ENCODE results near the gene NPBWR2. TPM values are rescaled to one million over a fixed set of nuclear protein-coding genes. Genes with fewer than 3 reads are reported as not detected.

NPBWR2 gene
- total RNA-seq, 1 donor = not detected

DNA sequence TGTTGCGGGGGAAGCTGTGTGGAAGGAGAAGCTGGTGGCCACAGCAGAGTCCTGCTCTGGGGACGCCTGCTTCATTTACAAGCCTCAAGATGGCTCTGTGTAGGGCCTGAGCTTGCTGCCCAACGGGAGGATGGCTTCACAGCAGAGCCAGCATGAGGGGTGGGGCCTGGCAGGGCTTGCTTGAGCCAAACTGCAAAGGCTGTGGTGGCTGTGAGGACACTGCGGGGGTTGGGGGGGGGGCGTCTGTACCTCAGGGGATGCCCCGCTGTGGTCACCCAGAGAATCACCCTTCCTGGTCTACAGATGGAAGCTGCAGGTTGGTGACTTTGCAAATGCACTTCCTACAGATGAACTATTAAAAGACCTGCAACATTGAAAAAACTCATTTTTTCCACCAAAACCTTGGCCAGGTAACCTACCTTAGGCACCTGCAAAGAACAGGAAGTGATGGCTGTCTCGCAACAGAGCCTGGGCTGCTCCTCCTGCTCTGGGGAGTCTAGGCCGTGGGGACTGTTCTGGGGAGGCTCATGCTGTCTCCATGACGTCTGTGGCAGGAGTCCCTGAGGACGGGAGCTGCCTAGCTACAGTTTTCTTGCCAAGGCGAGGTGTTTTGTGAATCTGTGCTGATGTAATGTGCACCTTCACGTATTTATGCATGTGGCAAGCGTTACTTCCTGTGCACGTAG, 7.3 kb downstream of the NPBWR2 start:
- TF ChIP-seq, protein P1, sequence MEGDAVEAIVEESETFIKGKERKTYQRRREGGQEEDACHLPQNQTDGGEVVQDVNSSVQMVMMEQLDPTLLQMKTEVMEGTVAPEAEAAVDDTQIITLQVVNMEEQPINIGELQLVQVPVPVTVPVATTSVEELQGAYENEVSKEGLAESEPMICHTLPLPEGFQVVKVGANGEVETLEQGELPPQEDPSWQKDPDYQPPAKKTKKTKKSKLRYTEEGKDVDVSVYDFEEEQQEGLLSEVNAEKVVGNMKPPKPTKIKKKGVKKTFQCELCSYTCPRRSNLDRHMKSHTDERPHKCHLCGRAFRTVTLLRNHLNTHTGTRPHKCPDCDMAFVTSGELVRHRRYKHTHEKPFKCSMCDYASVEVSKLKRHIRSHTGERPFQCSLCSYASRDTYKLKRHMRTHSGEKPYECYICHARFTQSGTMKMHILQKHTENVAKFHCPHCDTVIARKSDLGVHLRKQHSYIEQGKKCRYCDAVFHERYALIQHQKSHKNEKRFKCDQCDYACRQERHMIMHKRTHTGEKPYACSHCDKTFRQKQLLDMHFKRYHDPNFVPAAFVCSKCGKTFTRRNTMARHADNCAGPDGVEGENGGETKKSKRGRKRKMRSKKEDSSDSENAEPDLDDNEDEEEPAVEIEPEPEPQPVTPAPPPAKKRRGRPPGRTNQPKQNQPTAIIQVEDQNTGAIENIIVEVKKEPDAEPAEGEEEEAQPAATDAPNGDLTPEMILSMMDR (IDR thresholded peaks at IDR 0.05; ENCODE audit: insufficient read depth, low read depth, low read length) = no peak
- no peak overlapping the region for H3K4me3 ChIP-seq (ENCODE audit: low read depth, low read length)
- no peak for DNase-seq (ENCODE audit: low read depth)

GRCh38 chr20:64099086-64099786, 8.1 kb downstream of the NPBWR2 start:
- TF ChIP-seq, protein P1 (IDR thresholded peaks at IDR 0.05; ENCODE audit: insufficient read depth, low read depth, low read length) = no peak

GRCh38 chr20:64098471-64099013, 8.8 kb downstream of the NPBWR2 start:
- no peak overlapping the region for H3K4me3 ChIP-seq (ENCODE audit: low read depth, low read length)
- no peak for DNase-seq (ENCODE audit: low read depth)
- TF ChIP-seq, protein P1 (IDR thresholded peaks at IDR 0.05; ENCODE audit: insufficient read depth, low read depth, low read length) = no peak

More at GRCh38 chr20:64099086-64099786, 8.1 kb downstream of the NPBWR2 start:
- H3K4me3 ChIP-seq (ENCODE audit: low read depth, low read length) = no peak overlapping the region
- DNase-seq (ENCODE audit: low read depth) = no peak

- H3K4me3 ChIP-seq (ENCODE audit: low read depth, low read length) = no peak overlapping the region
- DNase-seq (ENCODE audit: low read depth) = no peak
- TF ChIP-seq, protein P1 (IDR thresholded peaks at IDR 0.05; ENCODE audit: insufficient read depth, low read depth, low read length) = no peak
These were observed 10.8 kb downstream of the NPBWR2 start for GRCh38 chr20:64096535-64096934.

DNA sequence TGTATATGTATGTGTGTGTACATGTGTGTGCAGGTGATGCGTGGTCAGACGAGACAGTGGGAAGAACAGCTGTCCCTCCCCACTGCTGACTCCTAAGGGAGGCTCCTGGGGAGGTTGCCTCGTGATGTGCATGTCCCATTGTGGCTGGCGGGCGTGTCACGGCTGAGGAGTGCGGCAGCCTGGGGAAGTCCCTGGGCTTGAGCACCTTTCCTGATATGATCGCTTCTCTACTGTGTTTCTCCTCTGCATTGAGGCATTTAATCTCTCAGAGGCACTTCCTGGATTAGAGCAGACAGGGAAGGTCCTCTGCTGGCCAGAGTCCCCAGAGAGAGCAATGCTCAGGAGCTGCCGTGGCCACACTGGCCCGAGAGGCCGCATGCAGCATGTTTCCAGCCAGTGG, 11.4 kb downstream of the NPBWR2 start:
- TF ChIP-seq, protein P1 (IDR thresholded peaks at IDR 0.05; ENCODE audit: insufficient read depth, low read depth, low read length) = no peak
- H3K4me3 ChIP-seq (ENCODE audit: low read depth, low read length) = no peak overlapping the region
- DNase-seq (ENCODE audit: low read depth) = no peak

DNA sequence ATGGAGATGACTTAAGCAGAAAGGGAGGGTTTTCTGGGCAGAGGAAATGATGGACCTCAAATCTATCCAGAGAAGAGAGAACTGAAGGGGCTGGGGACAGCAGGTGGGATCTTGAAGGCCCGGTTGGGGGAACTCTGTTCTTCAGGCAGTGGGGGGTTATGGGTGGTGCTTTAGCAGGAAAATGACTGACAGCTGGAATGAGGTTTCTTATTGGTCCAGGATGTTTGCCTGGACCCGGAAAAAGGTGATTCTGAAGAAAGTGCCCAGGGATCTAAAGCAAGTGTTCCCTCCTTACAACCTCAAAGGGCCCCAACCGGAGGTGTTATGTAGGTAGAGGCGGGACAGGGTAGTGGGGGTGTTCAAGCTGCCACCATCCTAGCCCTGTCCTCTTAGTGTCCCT, 11.9 kb downstream of the NPBWR2 start:
- DNase-seq (ENCODE audit: low read depth) = no peak
- H3K4me3 ChIP-seq (ENCODE audit: low read depth, low read length) = no peak overlapping the region
- TF ChIP-seq, protein P1 (IDR thresholded peaks at IDR 0.05; ENCODE audit: insufficient read depth, low read depth, low read length) = no peak

Measured in fibroblast of villous mesenchyme (primary cell).